NCI-H2171 (cell line): ENCODE measurements around the gene OR4D2.

Experiments
- DNase-seq: peaks from one replicate; lab custom pipeline; 2025; lab: John Stamatoyannopoulos, UW

Gene OR4D2

DNA sequence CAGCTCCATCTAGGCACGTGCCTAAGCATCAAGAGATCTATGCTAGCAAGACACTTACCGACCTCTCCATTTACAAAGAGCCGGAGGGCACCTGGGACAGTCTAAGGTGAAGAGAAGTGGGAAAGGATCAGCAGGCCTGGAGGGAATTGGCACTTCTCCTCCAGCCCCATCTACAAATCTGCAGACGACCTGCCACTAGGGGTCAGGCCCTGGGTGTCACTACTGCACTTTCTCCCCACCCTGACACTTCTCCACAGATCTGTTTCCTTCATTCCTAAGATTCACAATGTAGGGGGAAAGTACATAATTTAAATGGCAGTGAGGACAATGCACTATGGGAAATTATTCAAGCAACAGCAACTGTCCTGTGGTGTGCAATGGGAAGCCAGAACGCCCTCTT, 44.1 kb downstream of the OR4D2 start:
- no peak for DNase-seq

DNA sequence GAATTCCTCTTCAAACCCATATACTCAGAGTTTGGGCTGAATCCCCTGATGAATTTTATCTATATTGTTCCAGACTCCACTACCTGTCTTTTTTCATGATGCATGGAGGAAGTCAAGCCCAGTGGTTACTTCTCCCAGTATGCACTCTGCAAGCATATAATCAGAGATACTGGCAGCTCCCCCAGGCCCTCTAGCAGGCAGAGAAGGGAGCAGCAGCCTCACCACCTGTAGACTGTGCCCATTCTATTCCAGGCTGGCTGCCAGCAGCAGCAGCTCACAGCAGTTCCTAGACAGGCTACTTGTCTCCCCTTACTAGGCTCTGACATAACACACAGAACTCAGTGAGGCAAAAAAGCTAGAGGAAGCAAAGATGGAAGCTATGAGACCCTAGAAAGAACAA, 48.9 kb downstream of the OR4D2 start:
- no peak for DNase-seq

- DNase-seq: no peak
Measured at GRCh38 chr17:58217766-58218165, 51.0 kb downstream of the OR4D2 start.

DNA sequence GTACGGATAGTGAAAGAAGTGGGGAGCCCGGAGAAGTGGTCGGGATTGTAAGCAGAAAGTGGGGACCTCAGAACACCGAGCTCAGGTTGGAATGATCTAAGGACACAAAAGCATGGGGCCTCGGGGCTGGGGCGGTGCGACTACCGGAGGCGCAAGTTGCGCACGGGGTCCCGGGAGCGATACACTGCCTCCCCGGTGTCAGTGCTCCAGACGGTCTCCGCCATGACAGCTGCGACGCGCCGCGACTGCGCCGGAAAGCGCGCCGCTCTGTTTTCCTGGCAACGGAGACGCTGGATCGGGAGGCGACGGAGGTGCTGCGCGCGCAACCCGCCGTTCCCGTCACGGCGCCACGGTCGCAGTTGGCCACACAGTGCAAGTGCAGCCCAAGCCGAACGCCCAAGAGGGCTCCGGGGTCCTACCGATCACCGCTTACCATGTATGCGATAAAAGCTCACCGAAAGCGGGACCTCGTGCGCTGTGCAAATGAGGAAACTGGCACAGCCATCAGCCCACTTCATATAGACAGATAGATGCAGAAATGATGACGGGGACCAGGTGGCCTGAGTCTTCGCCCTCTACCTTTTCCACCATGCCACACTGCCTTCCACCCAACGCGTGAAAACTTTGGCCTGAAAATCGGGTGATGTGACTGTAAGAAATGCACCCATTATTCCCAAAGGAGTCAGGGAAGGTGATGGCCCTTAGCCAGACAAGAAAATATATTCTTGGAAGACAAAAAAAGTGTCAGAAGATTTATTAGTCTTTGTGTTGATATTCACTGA, 52.4 kb downstream of the OR4D2 start, which contains the start of gene MKS1:
Gene MKS1, minus strand, starts transcription at position 249 of the 782 bp plus-strand sequence. Its CDS starts 25 bp downstream, at position 224.
- peak; percentile 95 for DNase-seq

DNA sequence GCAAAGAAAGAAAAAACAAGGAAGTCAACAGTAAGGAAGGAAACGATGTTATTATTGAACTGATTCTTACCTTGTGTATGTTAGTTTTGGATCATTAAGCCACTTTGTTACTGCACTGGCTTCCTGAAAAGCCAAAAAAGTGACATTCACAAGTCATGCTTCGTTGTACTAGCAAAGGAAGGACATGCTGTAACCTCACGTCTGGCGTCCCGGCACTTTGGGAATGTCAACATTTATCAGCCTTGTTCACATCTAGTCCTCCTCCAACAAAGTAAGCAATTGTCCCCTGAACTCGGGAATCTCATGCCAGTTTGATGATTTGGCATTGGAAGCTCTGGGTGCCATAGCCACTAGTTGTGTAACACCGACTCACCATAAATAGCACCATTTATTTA, 53.0 kb downstream of the OR4D2 start:
- no peak for DNase-seq
